ENCODE measurements around the gene NLK.
"Not testable (repeated sequence)": the region's sequence is repeated elsewhere in the genome, so short reads cannot be mapped to it uniquely, and the experiment has no call there.

Gene NLK

GRCh38 chr17:28071891-28072606 lies 29.6 kb downstream of the NLK start:
- DNase-seq (ENCODE audit: low read depth in 2 of 2, low spot score in 1 of 2): no peak

GRCh38 chr17:28072936-28073533 lies 30.6 kb downstream of the NLK start:
- DNase-seq (ENCODE audit: low read depth in 2 of 2, low spot score in 1 of 2): no peak

GRCh38 chr17:28074010-28074409 lies 31.5 kb downstream of the NLK start:
- no peak for DNase-seq (ENCODE audit: low read depth in 2 of 2, low spot score in 1 of 2)

- no peak for DNase-seq (ENCODE audit: low read depth in 2 of 2, low spot score in 1 of 2)
Measured at GRCh38 chr17:28076144-28076543, 33.7 kb downstream of the NLK start.

GRCh38 chr17:28077140-28077539 lies 34.7 kb downstream of the NLK start:
- DNase-seq (ENCODE audit: low read depth in 2 of 2, low spot score in 1 of 2): not testable (repeated sequence)

GRCh38 chr17:28078341-28079229 lies 36.1 kb downstream of the NLK start:
- no peak for DNase-seq (ENCODE audit: low read depth in 2 of 2, low spot score in 1 of 2)

GRCh38 chr17:28081467-28081866 lies 39.0 kb downstream of the NLK start:
- DNase-seq (ENCODE audit: low read depth in 2 of 2, low spot score in 1 of 2): no peak

- DNase-seq (ENCODE audit: low read depth in 2 of 2, low spot score in 1 of 2): no peak
Measured at GRCh38 chr17:28085766-28086165, 43.3 kb downstream of the NLK start.

- no peak for DNase-seq (ENCODE audit: low read depth in 2 of 2, low spot score in 1 of 2)
Measured at GRCh38 chr17:28086519-28086918, 44.0 kb downstream of the NLK start.

GRCh38 chr17:28087743-28088142 lies 45.3 kb downstream of the NLK start:
- DNase-seq (ENCODE audit: low read depth in 2 of 2, low spot score in 1 of 2): no peak

- no peak for DNase-seq (ENCODE audit: low read depth in 2 of 2, low spot score in 1 of 2)
Measured at GRCh38 chr17:28090551-28090950, 48.1 kb downstream of the NLK start.

- no peak for DNase-seq (ENCODE audit: low read depth in 2 of 2, low spot score in 1 of 2)
Measured at GRCh38 chr17:28092088-28092487, 49.6 kb downstream of the NLK start.

GRCh38 chr17:28093999-28094716 lies 51.7 kb downstream of the NLK start:
- DNase-seq (ENCODE audit: low read depth in 2 of 2, low spot score in 1 of 2): no peak

GRCh38 chr17:28096756-28097155 lies 54.3 kb downstream of the NLK start:
- no peak for DNase-seq (ENCODE audit: low read depth in 2 of 2, low spot score in 1 of 2)

GRCh38 chr17:28097254-28097653 lies 54.8 kb downstream of the NLK start:
- no peak for DNase-seq (ENCODE audit: low read depth in 2 of 2, low spot score in 1 of 2)

GRCh38 chr17:28097901-28098300 lies 55.4 kb downstream of the NLK start:
- no peak for DNase-seq (ENCODE audit: low read depth in 2 of 2, low spot score in 1 of 2)

- not testable (repeated sequence) for DNase-seq (ENCODE audit: low read depth in 2 of 2, low spot score in 1 of 2)
Measured at GRCh38 chr17:28098591-28098990, 56.1 kb downstream of the NLK start.

GRCh38 chr17:28100251-28100650 lies 57.8 kb downstream of the NLK start:
- DNase-seq (ENCODE audit: low read depth in 2 of 2, low spot score in 1 of 2): no peak

- DNase-seq (ENCODE audit: low read depth in 2 of 2, low spot score in 1 of 2): no peak
Measured at GRCh38 chr17:28100936-28101335, 58.5 kb downstream of the NLK start.

- DNase-seq (ENCODE audit: low read depth in 2 of 2, low spot score in 1 of 2): no peak
Measured at GRCh38 chr17:28101919-28102318, 59.4 kb downstream of the NLK start.

GRCh38 chr17:28105501-28105900 lies 63.0 kb downstream of the NLK start:
- DNase-seq (ENCODE audit: low read depth in 2 of 2, low spot score in 1 of 2): no peak
